Neural cell (in vitro differentiated cells): ENCODE data around the gene CRYGS.
A peak's percentile ranks its signal among the peaks of the same experiment; 100 is the strongest.

Source experiments
- EP300 ChIP-seq: fragments of 450-650 bp; conservative IDR thresholded peaks from 2 replicates; pipeline ENCODE4 v1.6.1; 2014; ENCODE audit warnings: antibody characterized with exemption, mild to moderate bottlenecking, moderate library complexity; ENCODE audit not compliant: poor library complexity, severe bottlenecking
- POLR2AphosphoS5 ChIP-seq: IDR thresholded peaks from 2 replicates; pipeline ENCODE4 v1.6.1; 2012

GRCh38 chr3:186570096-186570940, 26.1 kb upstream of the CRYGS start, which contains the start of gene DNAJB11:
- TF ChIP-seq POLR2AphosphoS5 (peak; percentile 92), EP300 (peak; percentile 70)
